Sciatic nerve (tissue), 2 donors: ENCODE data around the gene SF3B4. TPM values are rescaled to one million over a fixed set of nuclear protein-coding genes. Genes with fewer than 3 reads are reported as not detected.

Source experiments
- ATAC-seq: fragments of 200-7000 bp; cut with Tn5 transposase; one replicate; pipeline ENCODE4 v1.9.1; 2020; ENCODE audit warnings: mild to moderate bottlenecking, moderate library complexity
- DNase-seq: peaks from one replicate; pipeline ENCODE4 v3.0.0-alpha.2; 2020; ENCODE audit warnings: low spot score
- intact Hi-C: fragments of 100-400 bp; cut with DNase I; formaldehyde crosslinking; loops from one replicate; pipeline ENCODE4 v1.14.2; 2022
- total RNA-seq: library from RNA; stranded (reverse); fragmentation: NEBNext Ultra II Directional; extraction: Animal tissue kit (Norgen Biotek cat#: 25700); gene quantifications from one replicate; pipeline ENCODE4 v1.2.1, GENCODE V29; 2021
- donor health status: DM: no; HTN: no; CAD: no.
- donor health status: DM: no; HTN: no; CAD: no.

Gene SF3B4
- total RNA-seq, 1 donor from 2014 or later = 32.7 TPM

- intact Hi-C loops = no loop called here
- DNase-seq = no peak
- peak; percentile 73 for ATAC-seq
These were observed 8.8 kb upstream of the SF3B4 start, which contains the start of gene MTMR11 for GRCh38 chr1:149936170-149936991. MTMR11 (minus strand) TSS chr1:149936879; CDS start chr1:149936647, 232 bp downstream.

GRCh38 chr1:149934356-149934755 lies 6.8 kb upstream of the SF3B4 start:
- intact Hi-C loops = no loop called here
- no peak for DNase-seq
- peak; percentile 5 for ATAC-seq

GRCh38 chr1:149933208-149933607 lies 5.6 kb upstream of the SF3B4 start:
- intact Hi-C loops = no loop called here
- DNase-seq = no peak
- no peak for ATAC-seq

GRCh38 chr1:149932474-149932873 lies 4.9 kb upstream of the SF3B4 start:
- intact Hi-C loops = no loop called here
- DNase-seq (no peak), ATAC-seq (no peak)

GRCh38 chr1:149931212-149931790 lies 3.7 kb upstream of the SF3B4 start:
- no peak for DNase-seq
- intact Hi-C loops = no loop called here
- ATAC-seq = no peak

- intact Hi-C loops = no loop called here
- ATAC-seq = no peak
These were observed 2.3 kb upstream of the SF3B4 start for GRCh38 chr1:149929856-149930255.

GRCh38 chr1:149928401-149928724 lies 760 bp upstream of the SF3B4 start:
- no peak for DNase-seq
- intact Hi-C loops = no loop called here
- ATAC-seq = no peak

More at GRCh38 chr1:149929856-149930255, 2.3 kb upstream of the SF3B4 start:
- no peak for DNase-seq

- intact Hi-C loops = no loop called here
- DNase-seq (no peak), ATAC-seq (no peak)
These were observed 494 bp downstream of the SF3B4 start for GRCh38 chr1:149927056-149927562.

GRCh38 chr1:149926296-149926695 lies 1.3 kb downstream of the SF3B4 start:
- DNase-seq (no peak), ATAC-seq (no peak)
- intact Hi-C loops = no loop called here

GRCh38 chr1:149925751-149926150 lies 1.9 kb downstream of the SF3B4 start:
- intact Hi-C loops = no loop called here
- DNase-seq (no peak), ATAC-seq (no peak)

GRCh38 chr1:149925345-149925744 lies 2.3 kb downstream of the SF3B4 start:
- ATAC-seq (no peak), DNase-seq (no peak)
- intact Hi-C loops = no loop called here

GRCh38 chr1:149923626-149924025 lies 4.0 kb downstream of the SF3B4 start:
- ATAC-seq (no peak), DNase-seq (no peak)
- intact Hi-C loops = no loop called here

- peak; percentile 85 for ATAC-seq
- intact Hi-C loops = no loop called here
- DNase-seq = no peak
These were observed 9.9 kb downstream of the SF3B4 start, which contains the start of gene SV2A for GRCh38 chr1:149917571-149918144. SV2A (minus strand) TSS chr1:149917844; CDS start chr1:149913840, 4,004 bp downstream.

- DNase-seq (no peak), ATAC-seq (peak; percentile 25)
- intact Hi-C loops = no loop called here
These were observed 10.7 kb downstream of the SF3B4 start for GRCh38 chr1:149916898-149917252.

- DNase-seq (no peak), ATAC-seq (no peak)
- intact Hi-C loops = no loop called here
These were observed 11.3 kb downstream of the SF3B4 start for GRCh38 chr1:149916193-149916897.

- ATAC-seq (no peak), DNase-seq (no peak)
- intact Hi-C loops = no loop called here
These were observed 12.0 kb downstream of the SF3B4 start for GRCh38 chr1:149915429-149916192.

GRCh38 chr1:149914545-149914944 lies 13.1 kb downstream of the SF3B4 start:
- intact Hi-C loops = no loop called here
- no peak for DNase-seq
- ATAC-seq = no peak

GRCh38 chr1:149906570-149907075 lies 21.0 kb downstream of the SF3B4 start:
- DNase-seq = peak; percentile 28
- intact Hi-C loops = no loop called here
- ATAC-seq = no peak
